Cardiac muscle cell (in vitro differentiated cells and primary cell): ENCODE measurements around the gene VPS9D1. TPM values are rescaled to one million over a fixed set of nuclear protein-coding genes. Genes with fewer than 3 reads are reported as not detected.

Experiments used
- DNase-seq, 2 donors: peaks; one replicate each; pipeline versions ENCODE4 v3.0.0 to v3.0.0-alpha.2; 2010 to 2017; ENCODE audit warnings: low read depth in 1 of 2, low spot score in 1 of 2
- H3K27ac ChIP-seq: fragments of 200-600 bp; sonication (generic); 2 replicates; pipeline ENCODE4 v1.5.1; 2016
- H3K27me3 ChIP-seq: fragments of 200-600 bp; sonication (generic); 2 replicates; pipeline ENCODE4 v1.6.0; 2016; ENCODE audit warnings: control low read depth
- H3K36me3 ChIP-seq: fragments of 200-600 bp; sonication (generic); 2 replicates; pipeline ENCODE4 v1.5.1; 2016; ENCODE audit warnings: control low read depth
- H3K4me1 ChIP-seq: fragments of 200-600 bp; sonication (generic); 2 replicates; pipeline ENCODE4 v1.8.1; 2017; ENCODE audit warnings: low read depth, mild to moderate bottlenecking, mixed run types
- H3K4me3 ChIP-seq: fragments of 200-600 bp; sonication (generic); 2 replicates; pipeline ENCODE4 v1.5.1; 2016; ENCODE audit warnings: mild to moderate bottlenecking
- H3K9me3 ChIP-seq: fragments of 200-600 bp; sonication (generic); 2 replicates; pipeline ENCODE4 v1.5.1; 2017; ENCODE audit warnings: low read depth, mild to moderate bottlenecking, control low read depth
- CTCF ChIP-seq: IDR thresholded peaks from 2 replicates; pipeline ENCODE4 v1.5.1; 2012; ENCODE audit warnings: low read depth, mild to moderate bottlenecking, low read length
- polyA plus RNA-seq: library from polyadenylated mRNA; unstranded; fragments of >200 nt; fragmentation: Nextera tagmentation; extraction: Ambion mirVana; gene quantifications from 2 replicates; pipeline ENCODE4 v1.2.1, GENCODE V29; 2016
- total RNA-seq: library from RNA; depleted of rRNA; stranded (reverse); fragments of >200 nt; gene quantifications from 2 replicates; pipeline ENCODE4 v1.2.3, GENCODE V29; 2016

The VPS9D1 gene
- total and polyA plus RNA-seq, 2 experiments from 2014 or later: 21.3 to 22.3 TPM

DNA sequence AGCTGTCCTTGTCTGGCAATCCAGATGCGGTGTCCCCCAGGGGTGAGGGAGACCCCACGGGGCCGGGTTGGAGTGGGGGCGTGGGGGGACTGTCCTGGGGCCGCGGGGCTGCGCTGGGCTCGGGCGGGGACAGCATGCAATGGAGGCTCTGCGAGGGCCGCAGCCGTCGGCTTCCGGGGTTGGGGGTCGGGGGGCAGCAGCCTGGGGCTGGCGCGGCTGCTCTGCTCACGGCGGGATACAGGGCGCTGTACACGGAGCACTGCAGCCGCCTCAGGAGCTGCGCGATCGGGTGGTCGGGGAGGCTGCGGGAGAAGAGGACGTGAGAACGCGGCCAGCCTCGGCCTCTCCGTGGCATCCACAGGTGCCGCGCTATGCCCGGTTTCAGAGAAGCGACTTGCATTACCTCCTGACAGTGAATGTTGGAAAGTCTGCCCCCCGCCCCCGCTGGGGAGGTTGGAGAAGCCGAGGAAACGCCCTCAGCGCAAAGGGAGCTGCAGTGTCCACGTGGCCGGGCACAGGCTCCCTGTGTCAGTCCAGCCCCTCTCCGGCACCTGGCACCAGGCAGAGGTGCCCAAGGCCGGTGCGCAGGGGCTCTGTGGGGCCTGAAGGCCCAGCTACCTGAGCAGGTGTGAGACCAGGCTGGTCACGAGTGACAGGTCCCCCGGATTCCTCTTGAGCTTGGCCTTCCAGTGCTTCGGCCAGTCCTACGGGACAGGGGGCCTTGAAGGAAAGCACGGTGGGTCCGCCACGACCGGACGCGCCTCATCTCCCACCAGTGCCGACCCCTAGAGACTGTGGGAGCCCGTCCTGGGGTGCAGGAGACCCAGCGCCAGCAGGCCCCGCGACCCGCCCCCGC, 9.8 kb downstream of the VPS9D1 start:
- H3K4me1 ChIP-seq: peaks cover 4% of the 10 kb centered on the region
- TF ChIP-seq CTCF: no peak
- DNase-seq: no peak
- no peaks in the 10 kb centered on the region for H3K9me3 ChIP-seq
- no peaks in the 10 kb centered on the region for H3K36me3 ChIP-seq
- no peak overlapping the region for H3K4me3 ChIP-seq
- no peak overlapping the region for H3K27ac ChIP-seq
- no peaks in the 10 kb centered on the region for H3K27me3 ChIP-seq

DNA sequence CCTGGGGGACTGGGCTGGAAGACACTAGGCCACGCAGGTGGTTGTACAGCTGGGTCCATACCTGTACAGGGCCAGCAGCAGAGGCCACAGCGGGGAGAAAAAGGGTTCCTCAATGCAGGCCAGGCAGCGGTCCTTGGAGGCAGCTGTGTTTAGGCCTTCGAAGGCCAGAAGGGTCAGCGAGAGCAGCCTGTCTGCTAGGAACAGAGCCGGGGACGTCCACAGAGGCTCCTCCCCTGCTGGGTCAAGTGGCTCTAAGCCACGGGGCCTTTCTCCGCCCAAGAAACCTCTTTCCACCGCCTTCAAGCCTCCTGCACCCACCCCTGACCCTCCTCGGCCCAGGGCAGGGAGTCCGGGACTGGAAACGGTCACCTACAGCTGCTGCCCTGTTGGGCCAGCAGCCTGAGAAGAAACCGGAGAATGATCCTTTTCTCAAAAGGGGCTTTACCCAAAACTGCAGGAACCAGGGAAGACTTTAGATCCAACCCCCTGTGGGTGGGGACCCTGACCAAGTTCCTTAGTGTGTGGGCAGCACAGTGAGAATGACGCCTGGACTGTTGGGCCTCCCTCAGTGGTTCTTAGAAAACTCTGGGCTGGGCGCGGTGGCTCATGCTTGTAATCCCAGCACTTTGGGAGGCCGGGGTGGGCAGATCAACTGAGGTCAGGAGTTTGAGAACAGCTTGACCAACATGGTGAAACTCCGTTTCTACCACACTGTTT, 10.8 kb downstream of the VPS9D1 start:
- H3K36me3 ChIP-seq: no peaks in the 10 kb centered on the region
- no peak for TF ChIP-seq CTCF
- H3K4me3 ChIP-seq: no peak overlapping the region
- H3K9me3 ChIP-seq: no peaks in the 10 kb centered on the region
- no peak for DNase-seq
- H3K27me3 ChIP-seq: no peaks in the 10 kb centered on the region
- no peak overlapping the region for H3K27ac ChIP-seq
- peaks cover 4% of the 10 kb centered on the region for H3K4me1 ChIP-seq

DNA sequence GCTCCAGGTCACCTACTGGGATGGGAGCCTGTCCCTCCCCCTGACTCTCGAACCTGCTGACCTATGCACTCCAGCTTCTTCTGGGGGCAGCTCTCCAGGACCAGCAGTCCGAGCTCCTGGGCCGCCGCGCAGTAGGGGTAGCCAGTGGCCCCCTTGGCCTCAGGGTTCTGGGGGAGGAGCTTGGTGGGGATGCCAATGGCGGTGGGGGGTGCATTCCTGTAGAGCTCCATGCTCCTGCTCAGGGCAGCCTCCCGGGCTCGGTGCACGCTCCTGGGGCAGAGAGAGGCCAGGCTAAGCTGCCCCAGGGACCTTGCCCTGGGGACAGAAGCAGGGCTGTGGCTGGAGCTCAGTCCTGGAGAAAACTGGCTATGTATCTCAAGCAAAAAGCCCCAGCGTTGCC, 11.5 kb downstream of the VPS9D1 start:
- no peak for TF ChIP-seq CTCF
- no peaks in the 10 kb centered on the region for H3K9me3 ChIP-seq
- no peak overlapping the region for H3K27ac ChIP-seq
- peaks cover 4% of the 10 kb centered on the region for H3K4me1 ChIP-seq
- no peak overlapping the region for H3K4me3 ChIP-seq
- no peak for DNase-seq
- no peaks in the 10 kb centered on the region for H3K27me3 ChIP-seq
- no peaks in the 10 kb centered on the region for H3K36me3 ChIP-seq

- Histone ChIP-seq H3K27ac (no peak overlapping the region), H3K9me3 (no peaks in the 10 kb centered on the region), H3K36me3 (no peaks in the 10 kb centered on the region), H3K27me3 (no peaks in the 10 kb centered on the region), H3K4me3 (no peak overlapping the region), H3K4me1 (peaks cover 4% of the 10 kb centered on the region)
- DNase-seq: no peak
- TF ChIP-seq CTCF: no peak
These were observed 12.2 kb downstream of the VPS9D1 start for GRCh38 chr16:89708481-89708931.

- Histone ChIP-seq H3K27ac (no peak overlapping the region), H3K4me1 (peaks cover 4% of the 10 kb centered on the region), H3K36me3 (no peaks in the 10 kb centered on the region), H3K4me3 (no peak overlapping the region), H3K9me3 (no peaks in the 10 kb centered on the region), H3K27me3 (no peaks in the 10 kb centered on the region)
- no peak for DNase-seq
- no peak for TF ChIP-seq CTCF
These were observed 13.0 kb downstream of the VPS9D1 start for GRCh38 chr16:89707695-89708094.
